ENCODE data around the gene RGS3.

Gene RGS3

DNA sequence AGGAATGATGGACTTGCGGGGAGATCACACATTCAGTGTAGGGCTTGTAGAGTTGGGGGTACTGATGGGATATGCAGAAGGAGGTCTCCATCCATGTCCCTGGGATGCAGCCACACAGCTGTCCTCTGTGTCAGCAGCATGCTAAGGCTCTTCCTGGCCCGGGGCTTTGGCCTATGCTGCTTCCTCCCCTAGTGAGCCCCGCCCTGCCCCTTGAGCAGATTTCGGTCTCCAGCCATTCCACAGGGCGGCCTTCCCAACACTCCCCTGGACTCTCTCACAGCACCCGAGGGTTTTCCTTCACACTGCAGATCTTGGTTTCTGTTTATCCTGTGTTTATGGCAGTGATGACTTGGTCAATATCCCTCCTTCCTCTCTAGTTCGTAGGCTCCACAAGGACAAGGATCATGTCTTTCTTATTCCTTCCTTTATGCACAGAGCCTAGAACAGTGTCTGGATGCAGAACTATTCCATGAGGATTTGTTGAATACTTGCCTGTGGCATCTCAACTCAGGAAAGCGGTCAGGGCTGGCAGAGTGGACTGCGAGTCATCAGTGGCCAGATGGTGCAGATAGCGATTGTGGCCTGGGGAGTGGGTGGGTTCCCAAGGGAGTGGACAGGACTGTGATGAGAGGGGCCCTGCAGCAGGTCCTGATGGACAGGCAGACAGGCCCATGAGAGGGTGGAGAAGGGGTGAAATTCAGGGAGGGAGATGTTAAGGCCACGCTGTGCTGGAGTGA, 114.2 kb downstream of the RGS3 start:
- no peak for TF ChIP-seq CREB1 (IDR thresholded peaks at IDR 0.05; ENCODE audit: low read depth)
- TF ChIP-seq MAX (IDR thresholded peaks at IDR 0.05): no peak
- TF ChIP-seq RAD21 (IDR thresholded peaks at IDR 0.05; ENCODE audit: low read depth): no peak
- no peak for TF ChIP-seq EP300 (IDR thresholded peaks at IDR 0.05; ENCODE audit: borderline replicate concordance)
- TF ChIP-seq TCF12 (IDR thresholded peaks at IDR 0.05; ENCODE audit: low read depth): no peak
- no peak for TF ChIP-seq NFIC (IDR thresholded peaks at IDR 0.05)
- no peak for TF ChIP-seq ZBTB7A (IDR thresholded peaks at IDR 0.05; ENCODE audit: low read depth)
- TF ChIP-seq CEBPB (IDR thresholded peaks at IDR 0.05): no peak
- no peak for TF ChIP-seq TEAD4 (IDR thresholded peaks at IDR 0.05)
- no peak for TF ChIP-seq TAF1 (IDR thresholded peaks at IDR 0.05; ENCODE audit: low read depth)
- TF ChIP-seq USF1 (IDR thresholded peaks at IDR 0.05): no peak

DNA sequence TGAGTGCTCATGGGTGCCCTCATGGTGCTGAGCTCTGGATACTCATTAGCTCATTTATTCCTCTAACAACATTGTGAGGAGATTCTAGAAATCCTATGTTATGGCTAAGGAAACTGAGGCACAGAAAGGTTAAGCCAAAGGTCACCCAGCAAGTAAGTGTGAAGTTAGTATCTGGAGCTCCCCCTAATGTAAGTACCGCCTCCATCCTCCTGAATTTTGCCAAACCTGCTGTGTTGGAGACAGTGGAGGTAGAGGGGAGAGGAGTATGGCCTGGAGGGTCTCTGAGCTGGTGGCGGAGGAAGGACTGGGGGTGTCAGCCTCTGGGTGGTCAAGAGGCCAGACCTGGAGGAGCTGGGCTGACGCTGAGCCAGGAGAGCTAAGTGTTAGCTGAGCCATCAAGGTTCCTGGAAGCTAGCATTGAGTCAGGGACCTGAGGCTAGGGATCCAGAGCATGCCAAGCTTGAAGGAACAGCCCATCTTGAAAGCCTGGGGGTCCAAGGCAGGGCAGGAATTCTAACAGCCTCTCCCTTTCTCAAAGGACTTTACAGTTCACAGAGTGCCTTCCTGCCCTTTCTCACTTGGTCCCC, 114.8 kb downstream of the RGS3 start:
- TF ChIP-seq USF1 (IDR thresholded peaks at IDR 0.05) (no peak), NFIC (IDR thresholded peaks at IDR 0.05) (no peak), FOXM1 (IDR thresholded peaks at IDR 0.05; ENCODE audit: borderline replicate concordance, low read depth) (no peak), CREB1 (IDR thresholded peaks at IDR 0.05; ENCODE audit: low read depth) (no peak), RAD21 (IDR thresholded peaks at IDR 0.05; ENCODE audit: low read depth) (no peak), TEAD4 (IDR thresholded peaks at IDR 0.05) (no peak), MAX (IDR thresholded peaks at IDR 0.05) (no peak), YY1 (IDR thresholded peaks at IDR 0.05; ENCODE audit: low read depth) (no peak), TCF12 (IDR thresholded peaks at IDR 0.05; ENCODE audit: low read depth) (no peak), REST (IDR thresholded peaks at IDR 0.05; ENCODE audit: low read depth) (no peak), ZBTB7A (IDR thresholded peaks at IDR 0.05; ENCODE audit: low read depth) (no peak)

DNA sequence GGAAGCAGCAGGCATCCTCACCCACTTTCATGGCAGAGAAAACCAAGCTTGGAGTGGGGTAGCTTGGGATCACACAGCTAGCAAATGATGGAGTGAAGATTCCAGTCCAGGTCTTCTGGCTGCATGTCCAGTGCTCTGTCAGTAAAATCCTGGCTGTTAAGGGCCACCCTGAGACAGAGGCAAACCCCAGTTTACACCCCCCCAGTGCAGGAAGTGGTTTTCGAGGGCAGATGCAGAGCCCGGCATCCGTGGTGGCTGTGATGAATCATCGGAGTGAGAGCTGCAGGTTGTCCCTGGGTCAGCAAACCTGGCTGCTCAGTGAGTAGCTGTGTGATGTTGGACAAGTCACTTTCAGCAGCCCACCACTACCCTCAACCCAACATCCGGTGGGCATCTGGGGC, 115.4 kb downstream of the RGS3 start:
- no peak for TF ChIP-seq RAD21 (IDR thresholded peaks at IDR 0.05; ENCODE audit: low read depth)
- TF ChIP-seq CREB1 (IDR thresholded peaks at IDR 0.05; ENCODE audit: low read depth): no peak
- TF ChIP-seq NFIC (IDR thresholded peaks at IDR 0.05): no peak
- TF ChIP-seq EGR1 (IDR thresholded peaks at IDR 0.05): no peak
- no peak for TF ChIP-seq TEAD4 (IDR thresholded peaks at IDR 0.05)
- no peak for TF ChIP-seq CEBPB (IDR thresholded peaks at IDR 0.05)
- no peak for TF ChIP-seq FOXM1 (IDR thresholded peaks at IDR 0.05; ENCODE audit: borderline replicate concordance, low read depth)
- no peak for TF ChIP-seq USF1 (IDR thresholded peaks at IDR 0.05)
- TF ChIP-seq MAX (IDR thresholded peaks at IDR 0.05): no peak
- no peak for TF ChIP-seq ZBTB7A (IDR thresholded peaks at IDR 0.05; ENCODE audit: low read depth)
- TF ChIP-seq EP300 (IDR thresholded peaks at IDR 0.05; ENCODE audit: borderline replicate concordance): no peak
- TF ChIP-seq TCF12 (IDR thresholded peaks at IDR 0.05; ENCODE audit: low read depth): no peak
- no peak for TF ChIP-seq REST (IDR thresholded peaks at IDR 0.05; ENCODE audit: low read depth)
- TF ChIP-seq YY1 (IDR thresholded peaks at IDR 0.05; ENCODE audit: low read depth): no peak
- no peak for TF ChIP-seq TAF1 (IDR thresholded peaks at IDR 0.05; ENCODE audit: low read depth)

DNA sequence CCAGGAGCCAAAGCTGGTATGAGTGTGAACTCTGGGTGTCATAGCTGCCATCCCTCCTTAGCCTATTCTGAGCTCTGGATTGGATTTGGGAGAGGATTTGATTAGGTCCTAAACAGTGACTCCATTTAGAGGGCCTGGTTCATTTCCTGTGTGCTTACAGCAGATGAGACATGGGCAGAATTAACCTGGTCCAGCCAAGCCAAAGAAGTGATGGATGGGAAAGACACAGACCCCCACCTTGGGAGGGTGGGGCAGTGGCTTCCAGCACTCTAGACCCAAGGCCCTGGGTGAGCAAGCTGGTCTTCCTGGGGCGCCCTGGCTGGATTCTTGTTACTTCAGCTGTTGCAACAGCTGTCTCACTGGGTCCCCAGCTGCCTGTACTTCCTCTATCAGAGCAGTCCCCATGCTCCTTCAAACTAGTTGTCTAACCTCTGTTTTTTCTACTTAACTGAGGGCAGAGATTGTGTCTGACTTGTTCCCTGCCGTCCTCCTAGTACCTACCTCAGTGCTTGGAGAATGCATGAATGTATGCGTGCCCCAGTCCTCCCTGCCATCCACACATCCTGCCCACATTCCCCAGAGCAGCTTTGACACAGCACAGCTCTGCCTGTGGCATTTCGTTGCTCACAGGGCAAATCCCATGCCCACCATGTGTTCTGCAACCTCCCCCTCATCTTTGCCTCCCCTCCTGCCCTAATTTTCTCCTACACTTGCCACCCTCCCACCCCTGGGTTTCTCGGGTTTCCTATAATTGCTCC, 115.9 kb downstream of the RGS3 start:
- TF ChIP-seq FOXM1 (IDR thresholded peaks at IDR 0.05; ENCODE audit: borderline replicate concordance, low read depth) (no peak), YY1 (IDR thresholded peaks at IDR 0.05; ENCODE audit: low read depth) (no peak), MAX (IDR thresholded peaks at IDR 0.05) (no peak), TCF12 (IDR thresholded peaks at IDR 0.05; ENCODE audit: low read depth) (no peak), ZBTB7A (IDR thresholded peaks at IDR 0.05; ENCODE audit: low read depth) (no peak), USF1 (IDR thresholded peaks at IDR 0.05) (no peak), EP300 (IDR thresholded peaks at IDR 0.05; ENCODE audit: borderline replicate concordance) (no peak), EGR1 (IDR thresholded peaks at IDR 0.05) (no peak), NFIC (IDR thresholded peaks at IDR 0.05) (no peak), REST (IDR thresholded peaks at IDR 0.05; ENCODE audit: low read depth) (no peak), TEAD4 (IDR thresholded peaks at IDR 0.05) (no peak), CEBPB (IDR thresholded peaks at IDR 0.05) (no peak), TAF1 (IDR thresholded peaks at IDR 0.05; ENCODE audit: low read depth) (no peak), CREB1 (IDR thresholded peaks at IDR 0.05; ENCODE audit: low read depth) (no peak), RAD21 (IDR thresholded peaks at IDR 0.05; ENCODE audit: low read depth) (no peak)

Data from Ishikawa (cell line).